Upper lobe of left lung (tissue), 4 donors: ENCODE measurements around the gene PRKG1.

Source experiments
- CTCF ChIP-seq, 6 experiments: fragments of 450-650 bp in 4 of 6; fragments of 200-600 bp in 2 of 6; sonication (generic) in 2 of 6; IDR thresholded peaks; one replicate each; pipeline ENCODE4 v1.5.1; 2016 to 2019; ENCODE audit warnings: antibody characterized with exemption in 6 of 6
- EP300 ChIP-seq, 4 donors: sonication (generic); formaldehyde crosslinking; IDR thresholded peaks; one replicate each; pipeline ENCODE4 v1.5.1; 2017; ENCODE audit warnings: antibody characterized with exemption in 4 of 4, control low read depth in 2 of 4
- POLR2AphosphoS5 ChIP-seq, 2 donors: sonication (generic); formaldehyde crosslinking; IDR thresholded peaks; one replicate each; pipeline ENCODE4 v1.5.1; 2017; ENCODE audit warnings: antibody characterized with exemption in 2 of 2

- TF ChIP-seq CTCF (IDR thresholded peaks at IDR 0.05): no peak
- no peak for TF ChIP-seq POLR2AphosphoS5 (IDR thresholded peaks at IDR 0.05)
- TF ChIP-seq EP300 (IDR thresholded peaks at IDR 0.05): no peak
These were observed 837.4 kb downstream of the PRKG1 start for GRCh38 chr10:51911723-51912122.
